PC-3 (cell line): ENCODE results near the gene GSTM4. TPM values are rescaled to one million over a fixed set of nuclear protein-coding genes. Genes with fewer than 3 reads are reported as not detected.
A peak's percentile ranks its signal among the peaks of the same experiment; 100 is the strongest.

ENCODE experiments used
- ATAC-seq: fragments of 200-7000 bp; cut with Tn5 transposase; 2 replicates; pipeline ENCODE4 v1.9.1; 2020; ENCODE audit warnings: mild to moderate bottlenecking, moderate library complexity
- BruUV-seq: library from RNA; stranded (reverse); fragments of 400-500 nt; replicated peaks from 2 replicates; lab custom pipeline; 2021; lab: Mats Ljungman, UMichigan
- CTCF ChIA-PET: fragments of 300-600 bp; sonication (Branson Sonifier 250); formaldehyde crosslinking; loops from one replicate; lab custom pipeline; 2022; ENCODE audit warnings: antibody characterized with exemption; lab: Charles Lee
- POLR2A ChIA-PET: fragments of 300-600 bp; sonication (Branson Sonifier 250); formaldehyde crosslinking; loops from one replicate; lab custom pipeline; 2022; ENCODE audit warnings: antibody characterized with exemption; ENCODE audit not compliant: unreplicated experiment; lab: Charles Lee
- DNase-seq: peaks from one replicate; pipeline ENCODE4 v3.0.0-alpha.2; 2015
- H2AFZ ChIP-seq: fragments of 300-600 bp; sonication (generic); 2 replicates; pipeline ENCODE4 v1.6.0; 2016; ENCODE audit warnings: antibody characterized with exemption, low read length
- H3F3A ChIP-seq: fragments of 300-600 bp; sonication (generic); one replicate; pipeline ENCODE4 v1.6.0; 2017; ENCODE audit warnings: antibody characterized with exemption, low read length, control low read depth, mild to moderate bottlenecking; ENCODE audit not compliant: unreplicated experiment
- H3K27ac ChIP-seq: fragments of 300-600 bp; sonication (generic); 2 replicates; pipeline ENCODE4 v1.5.1; 2016; ENCODE audit warnings: mild to moderate bottlenecking, low read length
- H3K27me3 ChIP-seq: fragments of 300-600 bp; sonication (generic); 2 replicates; pipeline ENCODE4 v1.6.1; 2016; ENCODE audit warnings: low read length, mixed read lengths
- H3K36me3 ChIP-seq: fragments of 300-600 bp; sonication (generic); 2 replicates; pipeline ENCODE4 v1.6.1; 2016; ENCODE audit warnings: low read depth, mixed run types, low read length, mixed read lengths
- H3K4me1 ChIP-seq: fragments of 300-600 bp; sonication (generic); 2 replicates; pipeline ENCODE4 v1.5.1; 2016; ENCODE audit warnings: low read length; ENCODE audit not compliant: insufficient read depth
- H3K4me2 ChIP-seq: fragments of 300-600 bp; sonication (generic); 2 replicates; pipeline ENCODE4 v1.6.0; 2016; ENCODE audit warnings: low read length
- H3K4me3 ChIP-seq: fragments of 300-600 bp; sonication (generic); 2 replicates; pipeline ENCODE4 v1.5.1; 2016; ENCODE audit warnings: mild to moderate bottlenecking, low read length, mixed read lengths
- H3K79me2 ChIP-seq: fragments of 300-600 bp; sonication (generic); 2 replicates; pipeline ENCODE4 v1.6.1; 2017; ENCODE audit warnings: low read length, mixed read lengths
- H3K9ac ChIP-seq: fragments of 300-600 bp; sonication (generic); 2 replicates; pipeline ENCODE4 v1.6.0; 2016; ENCODE audit warnings: mild to moderate bottlenecking, low read length
- H3K9me2 ChIP-seq: fragments of 300-600 bp; sonication (generic); replicated peaks from 2 replicates; pipeline ENCODE4 v1.6.1; 2016; ENCODE audit warnings: mixed run types, low read length, mixed read lengths
- H3K9me3 ChIP-seq: fragments of 300-600 bp; sonication (generic); 2 replicates; pipeline ENCODE4 v1.6.1; 2016; ENCODE audit warnings: low read length, mixed read lengths
- H4K20me1 ChIP-seq: fragments of 300-600 bp; sonication (generic); 2 replicates; pipeline ENCODE4 v1.6.1; 2016; ENCODE audit warnings: low read length, mixed read lengths
- CTCF ChIP-seq: fragments of 300-600 bp; sonication (generic); conservative IDR thresholded peaks from 2 replicates; pipeline ENCODE4 v1.5.1; 2017; ENCODE audit warnings: antibody characterized with exemption, low read depth, mild to moderate bottlenecking, low read length
- EZH2 ChIP-seq: fragments of 300-600 bp; sonication (generic); IDR thresholded peaks from one replicate; pipeline ENCODE4 v1.6.1; 2017; ENCODE audit warnings: antibody characterized with exemption, mild to moderate bottlenecking, low read length; ENCODE audit not compliant: unreplicated experiment
- EZH2phosphoT487 ChIP-seq: fragments of 300-600 bp; sonication (generic); IDR thresholded peaks from 2 replicates; pipeline ENCODE4 v1.6.1; 2018; ENCODE audit warnings: mild to moderate bottlenecking, antibody characterized with exemption, low read length, borderline replicate concordance
- intact Hi-C: fragments of 100-400 bp; cut with micrococcal nuclease; formaldehyde crosslinking; loops from 2 replicates; pipeline ENCODE4 v1.9.0; 2023
- total RNA-seq: library from RNA; depleted of rRNA; stranded (reverse); fragments of >200 nt; gene quantifications from 2 replicates; pipeline ENCODE4 v1.2.3, GENCODE V29; 2014

Gene GSTM4
- total RNA-seq, 1 experiment from 2014 or later = 25.9 TPM

- CTCF ChIA-PET = no interaction called here
- ATAC-seq (peak; percentile 14; the same call in 1 of the 2 replicates), DNase-seq (no peak)
- TF ChIP-seq CTCF (no peak), EZH2 (no peak), EZH2phosphoT487 (no peak)
- no peak overlapping the region for H3K9ac ChIP-seq
- no TSS peak for BruUV-seq
- peaks cover 10% of the 10 kb centered on the region for H3K36me3 ChIP-seq
- POLR2A ChIA-PET = interaction anchor here (0.6 kb wide), 1 partner anchor 90 kb away, joined by 4 read pairs; no protein-coding TSS in a partner anchor
- intact Hi-C loops = no loop called here
- no peak overlapping the region for H2AFZ ChIP-seq
- no peak overlapping the region for H3K4me2 ChIP-seq
- H4K20me1 ChIP-seq = no peaks in the 10 kb centered on the region
- no peaks in the 10 kb centered on the region for H3K27me3 ChIP-seq
- no peak overlapping the region for H3K27ac ChIP-seq
- no peaks in the 10 kb centered on the region for H3K4me1 ChIP-seq
- H3K79me2 ChIP-seq = no peaks in the 10 kb centered on the region
- no peaks in the 10 kb centered on the region for H3K9me3 ChIP-seq
- no peaks in the 10 kb centered on the region for H3F3A ChIP-seq
- H3K9me2 ChIP-seq = no peaks in the 10 kb centered on the region
- H3K4me3 ChIP-seq = no peak overlapping the region
Observed at GRCh38 chr1:109635862-109636200, 20.1 kb upstream of the GSTM4 start.

- no peak for DNase-seq
- H3K9me2 ChIP-seq = no peaks in the 10 kb centered on the region
- no peak overlapping the region for H3K9ac ChIP-seq
- intact Hi-C loops = no loop called here
- CTCF ChIA-PET = no interaction called here
- H3K4me2 ChIP-seq = no peak overlapping the region
- BruUV-seq = no TSS peak
- no peak overlapping the region for H3K27ac ChIP-seq
- no peak overlapping the region for H3K4me3 ChIP-seq
- H3K9me3 ChIP-seq = no peaks in the 10 kb centered on the region
- no peak overlapping the region for H2AFZ ChIP-seq
- POLR2A ChIA-PET = interaction anchor here (0.6 kb wide), 1 partner anchor 90 kb away, joined by 4 read pairs; no protein-coding TSS in a partner anchor
- TF ChIP-seq CTCF (no peak), EZH2 (no peak), EZH2phosphoT487 (no peak)
- peaks cover 5% of the 10 kb centered on the region for H3K36me3 ChIP-seq
- no peaks in the 10 kb centered on the region for H4K20me1 ChIP-seq
- H3K27me3 ChIP-seq = no peaks in the 10 kb centered on the region
- no peaks in the 10 kb centered on the region for H3F3A ChIP-seq
- no peaks in the 10 kb centered on the region for H3K79me2 ChIP-seq
- ATAC-seq = no peak
- H3K4me1 ChIP-seq = no peaks in the 10 kb centered on the region
Observed at GRCh38 chr1:109636201-109636952, 19.5 kb upstream of the GSTM4 start.

- Histone ChIP-seq H3K4me1 (no peaks in the 10 kb centered on the region), H3K27ac (no peak overlapping the region), H3K9ac (no peak overlapping the region), H2AFZ (no peak overlapping the region), H3F3A (no peaks in the 10 kb centered on the region), H4K20me1 (no peaks in the 10 kb centered on the region), H3K4me2 (no peak overlapping the region), H3K4me3 (no peak overlapping the region), H3K27me3 (no peaks in the 10 kb centered on the region), H3K9me2 (no peaks in the 10 kb centered on the region), H3K36me3 (no peaks in the 10 kb centered on the region), H3K9me3 (no peaks in the 10 kb centered on the region), H3K79me2 (no peaks in the 10 kb centered on the region)
- intact Hi-C loops = no loop called here
- DNase-seq (no peak), ATAC-seq (no peak)
- no TSS peak for BruUV-seq
- CTCF ChIA-PET = interaction anchor here (0.6 kb wide), 1 partner anchor 139 kb away, joined by 12 read pairs; no protein-coding TSS in a partner anchor
- TF ChIP-seq EZH2phosphoT487 (no peak), EZH2 (no peak), CTCF (no peak)
- POLR2A ChIA-PET = no interaction called here
Observed at GRCh38 chr1:109637446-109637845, 18.5 kb upstream of the GSTM4 start.
